AG04449 (cell line): ENCODE measurements around the gene VEGFA.

Source experiments
- CTCF ChIA-PET: fragments of 350-600 bp; formaldehyde crosslinking; extraction: SDS; loops from one replicate; lab custom pipeline; 2021; ENCODE audit warnings: antibody characterized with exemption; lab: Yijun Ruan, JAX
- POLR2A ChIA-PET: fragments of 400-600, 350-600 bp; formaldehyde crosslinking; extraction: SDS; loops from one replicate; lab custom pipeline; 2020; ENCODE audit warnings: antibody characterized with exemption, inconsistent platforms; lab: Yijun Ruan, JAX
- DNase-seq: peaks from one replicate; pipeline ENCODE4 v3.0.0-alpha.2; 2010; ENCODE audit warnings: low read depth, low spot score
- H3K4me3 ChIP-seq: 2 replicates; pipeline ENCODE4 v1.5.1; 2011; ENCODE audit warnings: low read depth, mild to moderate bottlenecking, control low read depth, low read length
- TF ChIP-seq, protein P1 (sequence below): IDR thresholded peaks from one replicate; pipeline ENCODE4 v1.5.1; 2011; ENCODE audit warnings: mild to moderate bottlenecking, moderate library complexity, low read length, control low read depth, inconsistent platforms; ENCODE audit not compliant: insufficient read depth; ENCODE audit errors: missing control alignments

The VEGFA gene

GRCh38 chr6:43803055-43803782 is 33.2 kb downstream of the VEGFA start:
- ChIA-PET CTCF (interaction anchor here (2.7 kb wide), 1 partner anchor 276 kb away, joined by 9 read pairs; no protein-coding TSS in a partner anchor), POLR2A (no interaction called here)

GRCh38 chr6:43803783-43804549 is 34.0 kb downstream of the VEGFA start:
- no peak for DNase-seq
- ChIA-PET CTCF (interaction anchor here (2.7 kb wide), 1 partner anchor 275 kb away, joined by 9 read pairs; no protein-coding TSS in a partner anchor), POLR2A (no interaction called here)
- H3K4me3 ChIP-seq: no peak overlapping the region
- TF ChIP-seq, protein P1, sequence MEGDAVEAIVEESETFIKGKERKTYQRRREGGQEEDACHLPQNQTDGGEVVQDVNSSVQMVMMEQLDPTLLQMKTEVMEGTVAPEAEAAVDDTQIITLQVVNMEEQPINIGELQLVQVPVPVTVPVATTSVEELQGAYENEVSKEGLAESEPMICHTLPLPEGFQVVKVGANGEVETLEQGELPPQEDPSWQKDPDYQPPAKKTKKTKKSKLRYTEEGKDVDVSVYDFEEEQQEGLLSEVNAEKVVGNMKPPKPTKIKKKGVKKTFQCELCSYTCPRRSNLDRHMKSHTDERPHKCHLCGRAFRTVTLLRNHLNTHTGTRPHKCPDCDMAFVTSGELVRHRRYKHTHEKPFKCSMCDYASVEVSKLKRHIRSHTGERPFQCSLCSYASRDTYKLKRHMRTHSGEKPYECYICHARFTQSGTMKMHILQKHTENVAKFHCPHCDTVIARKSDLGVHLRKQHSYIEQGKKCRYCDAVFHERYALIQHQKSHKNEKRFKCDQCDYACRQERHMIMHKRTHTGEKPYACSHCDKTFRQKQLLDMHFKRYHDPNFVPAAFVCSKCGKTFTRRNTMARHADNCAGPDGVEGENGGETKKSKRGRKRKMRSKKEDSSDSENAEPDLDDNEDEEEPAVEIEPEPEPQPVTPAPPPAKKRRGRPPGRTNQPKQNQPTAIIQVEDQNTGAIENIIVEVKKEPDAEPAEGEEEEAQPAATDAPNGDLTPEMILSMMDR: no peak

More at GRCh38 chr6:43803055-43803782, 33.2 kb downstream of the VEGFA start:
- DNase-seq: no peak
- TF ChIP-seq, protein P1: no peak
- H3K4me3 ChIP-seq: no peak overlapping the region

DNA sequence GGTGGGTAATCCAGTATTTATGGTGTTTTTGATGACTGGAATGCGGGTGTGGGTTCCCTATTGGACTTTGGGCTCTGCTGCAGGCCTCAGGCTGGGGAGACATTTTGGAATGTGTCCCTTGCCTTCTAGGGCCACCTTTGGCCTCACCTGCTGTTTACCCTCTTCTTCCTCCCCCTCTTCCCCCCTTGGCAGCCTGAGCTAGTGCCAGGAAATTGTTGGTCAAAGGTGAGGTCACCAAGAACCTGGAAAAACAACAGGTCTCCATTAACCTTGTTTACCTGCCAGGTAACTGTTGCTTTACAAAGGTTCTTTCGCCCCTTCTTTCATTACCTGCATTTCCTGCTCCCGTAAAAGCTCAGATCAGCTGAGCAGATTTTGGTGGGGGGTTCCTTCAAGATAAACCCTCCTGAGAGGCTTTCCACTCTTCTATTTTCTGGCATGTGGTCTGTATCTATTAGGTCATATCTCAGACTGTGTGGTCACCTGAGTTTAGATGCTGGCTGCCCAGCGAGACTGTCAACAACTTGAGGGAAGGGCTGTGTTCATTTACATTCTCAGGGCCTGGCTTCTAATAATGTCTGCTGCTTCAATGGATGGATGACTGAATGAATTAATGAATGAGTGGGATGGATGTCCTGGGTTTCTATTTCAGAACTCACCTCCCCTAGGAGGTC is 34.7 kb downstream of the VEGFA start:
- H3K4me3 ChIP-seq: no peak overlapping the region
- CTCF ChIA-PET: no interaction called here
- POLR2A ChIA-PET: no interaction called here
- TF ChIP-seq, protein P1: no peak
- no peak for DNase-seq

DNA sequence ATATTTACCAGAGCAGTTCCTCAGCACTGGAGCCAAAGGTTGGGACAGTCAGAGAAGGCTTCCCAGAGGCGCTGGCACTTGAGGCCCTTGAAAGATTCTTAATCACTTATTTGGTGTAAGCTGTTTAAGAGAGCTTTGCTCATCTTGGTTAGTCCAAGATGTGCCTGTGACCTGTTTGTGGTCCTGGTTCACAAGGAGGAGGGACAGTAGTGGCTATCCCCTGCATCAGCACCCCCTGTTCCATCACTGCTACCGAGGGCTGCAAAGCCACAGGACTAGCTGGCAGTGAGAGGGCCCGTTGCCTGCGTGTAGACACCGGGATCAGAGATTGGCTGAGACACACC is 35.7 kb downstream of the VEGFA start:
- TF ChIP-seq, protein P1: no peak
- CTCF ChIA-PET: no interaction called here

GRCh38 chr6:43806043-43806757 is 36.2 kb downstream of the VEGFA start:
- POLR2A ChIA-PET: interaction anchor here (0.6 kb wide), 1 partner anchor 129 kb away, joined by 5 read pairs; no protein-coding TSS in a partner anchor
- CTCF ChIA-PET: interaction anchor here (1.4 kb wide), 1 partner anchor 31 kb away, joined by 4 read pairs; no protein-coding TSS in a partner anchor
- TF ChIP-seq, protein P1: no peak
- no peak for DNase-seq
- no peak overlapping the region for H3K4me3 ChIP-seq

More for the DNA sequence above, 35.7 kb downstream of the VEGFA start:
- DNase-seq: no peak
- no peak overlapping the region for H3K4me3 ChIP-seq
- POLR2A ChIA-PET: interaction anchor here (0.6 kb wide), 1 partner anchor 130 kb away, joined by 5 read pairs; no protein-coding TSS in a partner anchor
